Suprapubic skin (tissue), 4 donors: ENCODE measurements around the gene RIC8A. TPM values are rescaled to one million over a fixed set of nuclear protein-coding genes. Genes with fewer than 3 reads are reported as not detected.

Source experiments
- DNase-seq, 2 donors: peaks; one replicate each; pipeline ENCODE4 v3.0.0-alpha.2; 2019; ENCODE audit warnings: low spot score in 2 of 2
- H3K27ac ChIP-seq: fragments of 200-600 bp; sonication (generic); one replicate; pipeline ENCODE4 v1.5.1; 2019
- H3K27me3 ChIP-seq: fragments of 200-600 bp; sonication (generic); one replicate; pipeline ENCODE4 v1.5.1; 2019
- H3K36me3 ChIP-seq: fragments of 200-600 bp; sonication (generic); one replicate; pipeline ENCODE4 v1.5.1; 2019
- H3K4me1 ChIP-seq: fragments of 200-600 bp; sonication (generic); one replicate; pipeline ENCODE4 v1.5.1; 2019
- H3K4me3 ChIP-seq: fragments of 200-600 bp; sonication (generic); one replicate; pipeline ENCODE4 v1.5.1; 2019; ENCODE audit warnings: mild to moderate bottlenecking
- H3K9me3 ChIP-seq: fragments of 200-600 bp; sonication (generic); one replicate; pipeline ENCODE4 v1.5.1; 2019
- CTCF ChIP-seq, 2 donors: fragments of 200-600 bp in 1 of 2; fragments of 450-650 bp in 1 of 2; sonication (generic) in 1 of 2; IDR thresholded peaks; one replicate each; pipeline ENCODE4 v1.5.1; 2016 to 2019; ENCODE audit warnings: antibody characterized with exemption in 2 of 2, mild to moderate bottlenecking in 1 of 2, moderate library complexity in 1 of 2
- EP300 ChIP-seq: sonication (generic); formaldehyde crosslinking; IDR thresholded peaks from one replicate; pipeline ENCODE4 v1.6.1; 2017; ENCODE audit warnings: antibody characterized with exemption
- POLR2A ChIP-seq, 2 donors: fragments of 450-650 bp; IDR thresholded peaks; one replicate each; pipeline ENCODE4 v1.6.1; 2017; ENCODE audit warnings: antibody characterized with exemption in 2 of 2, mild to moderate bottlenecking in 2 of 2, moderate library complexity in 2 of 2
- POLR2AphosphoS5 ChIP-seq, 3 donors: sonication (generic); formaldehyde crosslinking; IDR thresholded peaks; one replicate each; pipeline ENCODE4 v1.6.1; 2017; ENCODE audit warnings: antibody characterized with exemption in 3 of 3
- WGBS: methylation state at CpG from one replicate; pipeline ENCODE4 v1.1.5; 2018; 5-methylcytosine and 5-hydroxymethylcytosine counted together
- total RNA-seq, 4 donors: library from RNA; depleted of rRNA; stranded (reverse); fragments of >200 nt; gene quantifications; one replicate each; pipeline ENCODE4 v1.1.0, GENCODE V29; 2016

The RIC8A gene
- total RNA-seq, 4 donors from 2014 or later, result 62.4 to 90.1 (median 80.9) TPM

GRCh38 chr11:210803-211180 lies 3.3 kb downstream of the RIC8A start:
- Histone ChIP-seq H3K27ac (no peak overlapping the region), H3K4me1 (peaks cover 32% of the 10 kb centered on the region), H3K9me3 (no peaks in the 10 kb centered on the region), H3K27me3 (no peaks in the 10 kb centered on the region), H3K36me3 (peaks cover 63% of the 10 kb centered on the region), H3K4me3 (no peak overlapping the region)
- 86% methylated on average over 3 of the region's 5 CpGs for WGBS
- DNase-seq, result peak; percentile 57 to 67
- TF ChIP-seq CTCF (IDR thresholded peaks at IDR 0.05) (no peak), POLR2A (IDR thresholded peaks at IDR 0.05) (no peak), POLR2AphosphoS5 (IDR thresholded peaks at IDR 0.05) (no peak), EP300 (no peak)

- Histone ChIP-seq H3K27ac (no peak overlapping the region), H3K27me3 (no peaks in the 10 kb centered on the region), H3K4me3 (no peak overlapping the region), H3K4me1 (peaks cover 27% of the 10 kb centered on the region), H3K36me3 (peaks cover 68% of the 10 kb centered on the region), H3K9me3 (no peaks in the 10 kb centered on the region)
- DNase-seq, result peak in 1 of 2 donors; percentile 69
- WGBS, result 63% methylated on average over 4 of the region's 5 CpGs
- TF ChIP-seq EP300 (no peak), POLR2A (IDR thresholded peaks at IDR 0.05) (no peak), CTCF (IDR thresholded peaks at IDR 0.05) (no peak), POLR2AphosphoS5 (IDR thresholded peaks at IDR 0.05) (no peak)
These were observed 3.8 kb downstream of the RIC8A start for GRCh38 chr11:211295-211694.

GRCh38 chr11:211741-212140 lies 4.2 kb downstream of the RIC8A start:
- DNase-seq, result peak; percentile 26 to 55
- TF ChIP-seq POLR2A (IDR thresholded peaks at IDR 0.05) (no peak), EP300 (no peak), CTCF (IDR thresholded peaks at IDR 0.05) (no peak), POLR2AphosphoS5 (IDR thresholded peaks at IDR 0.05) (no peak)
- Histone ChIP-seq H3K4me3 (no peak overlapping the region), H3K36me3 (peaks cover 68% of the 10 kb centered on the region), H3K9me3 (no peaks in the 10 kb centered on the region), H3K27me3 (no peaks in the 10 kb centered on the region), H3K27ac (no peak overlapping the region), H3K4me1 (peaks cover 24% of the 10 kb centered on the region)
- 82% methylated on average over 9 of the region's 9 CpGs for WGBS

GRCh38 chr11:212150-213100 lies 4.9 kb downstream of the RIC8A start:
- Histone ChIP-seq H3K27me3 (no peaks in the 10 kb centered on the region), H3K27ac (no peak overlapping the region), H3K9me3 (no peaks in the 10 kb centered on the region), H3K36me3 (peaks cover 68% of the 10 kb centered on the region), H3K4me1 (peaks cover 24% of the 10 kb centered on the region), H3K4me3 (no peak overlapping the region)
- peak; percentile 55 to 56 for DNase-seq
- TF ChIP-seq EP300 (no peak), CTCF (IDR thresholded peaks at IDR 0.05) (no peak), POLR2A (IDR thresholded peaks at IDR 0.05) (no peak), POLR2AphosphoS5 (IDR thresholded peaks at IDR 0.05) (no peak)
- WGBS, result 86% methylated on average over 14 of the region's 17 CpGs

- no peak overlapping the region for H3K27ac ChIP-seq
- H3K4me1 ChIP-seq, result peaks cover 24% of the 10 kb centered on the region
- H3K36me3 ChIP-seq, result peaks cover 68% of the 10 kb centered on the region
- H3K4me3 ChIP-seq, result no peak overlapping the region
- peak in 1 of 2 donors; percentile 29 for DNase-seq
- H3K27me3 ChIP-seq, result no peaks in the 10 kb centered on the region
- no peaks in the 10 kb centered on the region for H3K9me3 ChIP-seq
- no CpG with 5 or more reads among the region's 4 CpGs for WGBS
- TF ChIP-seq POLR2A (IDR thresholded peaks at IDR 0.05), result no peak
- TF ChIP-seq POLR2AphosphoS5 (IDR thresholded peaks at IDR 0.05), result no peak
- TF ChIP-seq EP300, result no peak
- TF ChIP-seq CTCF (IDR thresholded peaks at IDR 0.05), result no peak
These were observed 5.6 kb downstream of the RIC8A start for GRCh38 chr11:213111-213510.
